ENCODE data around the gene CMTM4. TPM values are rescaled to one million over a fixed set of nuclear protein-coding genes. Genes with fewer than 3 reads are reported as not detected.

Gene CMTM4
- polyA plus RNA-seq, 1 donor (not counting 4 experiments of a cell fraction or from before 2014, with no cell fraction given): 23.1 TPM

DNA sequence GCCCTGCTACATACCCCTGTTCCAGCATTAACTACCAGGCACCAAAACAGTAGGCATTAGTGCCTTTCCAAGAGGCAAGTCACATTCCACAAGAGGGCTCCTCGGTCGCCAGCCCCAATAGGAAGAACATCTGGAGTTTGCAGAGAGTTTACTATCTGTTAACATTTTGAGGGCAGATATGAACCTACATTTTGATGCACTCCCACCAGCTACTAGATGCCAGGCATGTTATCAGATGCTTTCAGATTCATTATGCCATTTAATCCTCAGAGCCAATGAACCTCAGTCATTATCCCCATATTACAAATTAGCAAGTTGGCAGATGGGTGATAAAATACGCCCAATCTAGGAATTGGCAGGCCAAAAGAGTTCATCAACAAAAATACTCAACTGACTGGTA lies 121.5 kb downstream of the CMTM4 start:
- Histone ChIP-seq H3K27me3 (ENCODE audit: control insufficient read depth, extremely low read depth, insufficient read depth, low read length) (peaks cover 21% of the 10 kb centered on the region), H2AFZ (ENCODE audit: control insufficient read depth, low read length) (no peak overlapping the region), H3K4me1 (ENCODE audit: control insufficient read depth, extremely low read depth, insufficient read depth, low read length) (peaks cover 2% of the 10 kb centered on the region), H3K36me3 (ENCODE audit: control insufficient read depth in 2 of 2, extremely low read depth in 1 of 2, insufficient read depth in 2 of 2, low read length in 2 of 2) (no peaks in the 10 kb centered on the region), H4K20me1 (ENCODE audit: control insufficient read depth, extremely low read depth, insufficient read depth, low read length) (no peaks in the 10 kb centered on the region), H3K4me3 (ENCODE audit: control insufficient read depth in 2 of 3, extremely low read depth in 1 of 3, insufficient read depth in 2 of 3, low read depth in 1 of 3, low read length in 3 of 3) (no peak overlapping the region), H3K4me2 (ENCODE audit: control insufficient read depth, extremely low read depth, insufficient read depth, low read depth, low read length) (no peak overlapping the region), H3K9me1 (ENCODE audit: control insufficient read depth, extremely low read depth, insufficient read depth, low read length) (no peaks in the 10 kb centered on the region), H3K79me2 (ENCODE audit: control insufficient read depth, insufficient read depth, low read length) (no peaks in the 10 kb centered on the region), H3K9ac (ENCODE audit: control insufficient read depth, extremely low read depth, insufficient read depth, low read length) (no peak overlapping the region), H3K9me3 (ENCODE audit: control insufficient read depth, low read depth, low read length) (no peaks in the 10 kb centered on the region), H3K27ac (ENCODE audit: control insufficient read depth, insufficient read depth, low read length) (no peak overlapping the region)
- no peak for DNase-seq (ENCODE audit: low read depth, low spot score)
- TF ChIP-seq, protein P1, sequence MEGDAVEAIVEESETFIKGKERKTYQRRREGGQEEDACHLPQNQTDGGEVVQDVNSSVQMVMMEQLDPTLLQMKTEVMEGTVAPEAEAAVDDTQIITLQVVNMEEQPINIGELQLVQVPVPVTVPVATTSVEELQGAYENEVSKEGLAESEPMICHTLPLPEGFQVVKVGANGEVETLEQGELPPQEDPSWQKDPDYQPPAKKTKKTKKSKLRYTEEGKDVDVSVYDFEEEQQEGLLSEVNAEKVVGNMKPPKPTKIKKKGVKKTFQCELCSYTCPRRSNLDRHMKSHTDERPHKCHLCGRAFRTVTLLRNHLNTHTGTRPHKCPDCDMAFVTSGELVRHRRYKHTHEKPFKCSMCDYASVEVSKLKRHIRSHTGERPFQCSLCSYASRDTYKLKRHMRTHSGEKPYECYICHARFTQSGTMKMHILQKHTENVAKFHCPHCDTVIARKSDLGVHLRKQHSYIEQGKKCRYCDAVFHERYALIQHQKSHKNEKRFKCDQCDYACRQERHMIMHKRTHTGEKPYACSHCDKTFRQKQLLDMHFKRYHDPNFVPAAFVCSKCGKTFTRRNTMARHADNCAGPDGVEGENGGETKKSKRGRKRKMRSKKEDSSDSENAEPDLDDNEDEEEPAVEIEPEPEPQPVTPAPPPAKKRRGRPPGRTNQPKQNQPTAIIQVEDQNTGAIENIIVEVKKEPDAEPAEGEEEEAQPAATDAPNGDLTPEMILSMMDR (optimal IDR thresholded peaks at IDR 0.05 in 1 of 3, IDR thresholded peaks at IDR 0.05 in 1 of 3, conservative IDR thresholded peaks at IDR 0.05 in 1 of 3; ENCODE audit: extremely low read depth in 1 of 3, insufficient read depth in 2 of 3, low read length in 3 of 3): no peak
- no peak for TF ChIP-seq EZH2 (IDR thresholded peaks at IDR 0.05; ENCODE audit: low read length)
- FAIRE-seq: no peak
- dilution Hi-C loops (cut with MboI; ENCODE audit: extremely low pct_ligation_motif_present, low sequenced_read_pairs): no loop called here

GRCh38 chr16:66574531-66574930 lies 122.0 kb downstream of the CMTM4 start:
- Histone ChIP-seq H2AFZ (ENCODE audit: control insufficient read depth, low read length) (no peak overlapping the region), H3K9me1 (ENCODE audit: control insufficient read depth, extremely low read depth, insufficient read depth, low read length) (no peaks in the 10 kb centered on the region), H3K4me1 (ENCODE audit: control insufficient read depth, extremely low read depth, insufficient read depth, low read length) (peaks cover 7% of the 10 kb centered on the region), H3K36me3 (ENCODE audit: control insufficient read depth in 2 of 2, extremely low read depth in 1 of 2, insufficient read depth in 2 of 2, low read length in 2 of 2) (no peaks in the 10 kb centered on the region), H3K9me3 (ENCODE audit: control insufficient read depth, low read depth, low read length) (no peaks in the 10 kb centered on the region), H3K9ac (ENCODE audit: control insufficient read depth, extremely low read depth, insufficient read depth, low read length) (no peak overlapping the region), H3K27me3 (ENCODE audit: control insufficient read depth, extremely low read depth, insufficient read depth, low read length) (peaks cover 21% of the 10 kb centered on the region), H3K4me3 (ENCODE audit: control insufficient read depth in 2 of 3, extremely low read depth in 1 of 3, insufficient read depth in 2 of 3, low read depth in 1 of 3, low read length in 3 of 3) (no peak overlapping the region), H4K20me1 (ENCODE audit: control insufficient read depth, extremely low read depth, insufficient read depth, low read length) (no peaks in the 10 kb centered on the region), H3K27ac (ENCODE audit: control insufficient read depth, insufficient read depth, low read length) (no peak overlapping the region), H3K4me2 (ENCODE audit: control insufficient read depth, extremely low read depth, insufficient read depth, low read depth, low read length) (no peak overlapping the region), H3K79me2 (ENCODE audit: control insufficient read depth, insufficient read depth, low read length) (no peaks in the 10 kb centered on the region)
- no peak for FAIRE-seq
- DNase-seq (ENCODE audit: low read depth, low spot score): no peak
- dilution Hi-C loops (cut with MboI; ENCODE audit: extremely low pct_ligation_motif_present, low sequenced_read_pairs): no loop called here
- no peak for TF ChIP-seq EZH2 (IDR thresholded peaks at IDR 0.05; ENCODE audit: low read length)

- Histone ChIP-seq H3K4me3 (ENCODE audit: control insufficient read depth in 2 of 3, extremely low read depth in 1 of 3, insufficient read depth in 2 of 3, low read depth in 1 of 3, low read length in 3 of 3) (no peak overlapping the region), H3K27ac (ENCODE audit: control insufficient read depth, insufficient read depth, low read length) (no peak overlapping the region), H3K27me3 (ENCODE audit: control insufficient read depth, extremely low read depth, insufficient read depth, low read length) (peaks cover 16% of the 10 kb centered on the region), H3K36me3 (ENCODE audit: control insufficient read depth in 2 of 2, extremely low read depth in 1 of 2, insufficient read depth in 2 of 2, low read length in 2 of 2) (no peaks in the 10 kb centered on the region), H3K4me2 (ENCODE audit: control insufficient read depth, extremely low read depth, insufficient read depth, low read depth, low read length) (no peak overlapping the region), H3K9ac (ENCODE audit: control insufficient read depth, extremely low read depth, insufficient read depth, low read length) (no peak overlapping the region), H3K79me2 (ENCODE audit: control insufficient read depth, insufficient read depth, low read length) (no peaks in the 10 kb centered on the region), H3K9me3 (ENCODE audit: control insufficient read depth, low read depth, low read length) (no peaks in the 10 kb centered on the region), H4K20me1 (ENCODE audit: control insufficient read depth, extremely low read depth, insufficient read depth, low read length) (no peaks in the 10 kb centered on the region), H3K9me1 (ENCODE audit: control insufficient read depth, extremely low read depth, insufficient read depth, low read length) (no peaks in the 10 kb centered on the region), H3K4me1 (ENCODE audit: control insufficient read depth, extremely low read depth, insufficient read depth, low read length) (peaks cover 11% of the 10 kb centered on the region), H2AFZ (ENCODE audit: control insufficient read depth, low read length) (no peak overlapping the region)
- no peak for DNase-seq (ENCODE audit: low read depth, low spot score)
- TF ChIP-seq, protein P1 (optimal IDR thresholded peaks at IDR 0.05 in 1 of 3, IDR thresholded peaks at IDR 0.05 in 1 of 3, conservative IDR thresholded peaks at IDR 0.05 in 1 of 3; ENCODE audit: extremely low read depth in 1 of 3, insufficient read depth in 2 of 3, low read length in 3 of 3): no peak
- no peak for TF ChIP-seq EZH2 (IDR thresholded peaks at IDR 0.05; ENCODE audit: low read length)
- FAIRE-seq: no peak
- dilution Hi-C loops (cut with MboI; ENCODE audit: extremely low pct_ligation_motif_present, low sequenced_read_pairs): no loop called here
These were observed 122.5 kb downstream of the CMTM4 start for GRCh38 chr16:66574081-66574480.
